HFFc6 (cell line): Measurements from ENCODE around the gene TBC1D2B. TPM values are rescaled to one million over a fixed set of nuclear protein-coding genes. Genes with fewer than 3 reads are reported as not detected.
"Not testable (repeated sequence)": the region's sequence is repeated elsewhere in the genome, so short reads cannot be mapped to it uniquely, and the experiment has no call there.

Experiments
- DNase-seq: peaks from one replicate; pipeline ENCODE4 v3.0.0-alpha.2; 2018
- H3K27ac Mint-ChIP-seq: 2 replicates; pipeline ENCODE4 v1.8.0; 2020; ENCODE audit warnings: mild to moderate bottlenecking, mixed read lengths
- H3K27me3 Mint-ChIP-seq: 2 replicates; pipeline ENCODE4 v1.8.0; 2021; ENCODE audit warnings: mild to moderate bottlenecking, moderate library complexity, mixed read lengths; ENCODE audit not compliant: insufficient read depth
- H3K36me3 Mint-ChIP-seq: 2 replicates; pipeline ENCODE4 v1.8.0; 2021; ENCODE audit warnings: low read depth, mixed read lengths
- H3K4me1 Mint-ChIP-seq: 2 replicates; pipeline ENCODE4 v1.8.0; 2020; ENCODE audit warnings: low read depth, mixed read lengths
- H3K4me3 Mint-ChIP-seq: 2 replicates; pipeline ENCODE4 v1.8.0; 2020; ENCODE audit warnings: mild to moderate bottlenecking, moderate library complexity, mixed read lengths
- H3K9me3 Mint-ChIP-seq: 2 replicates; pipeline ENCODE4 v1.8.0; 2020; ENCODE audit warnings: mild to moderate bottlenecking, mixed read lengths
- CTCF ChIP-seq: fragments of 200-600 bp; sonication (generic); IDR thresholded peaks from 2 replicates; pipeline ENCODE4 v1.5.0; 2021; ENCODE audit warnings: antibody characterized with exemption, mild to moderate bottlenecking
- total RNA-seq, 6 experiments: library from RNA; stranded (reverse); fragmentation: NEBNext Ultra II Directional; extraction: Animal tissue kit (Norgen Biotek cat#: 25700); gene quantifications; 2 replicates in 1 of 6; 3 replicates in 5 of 6; pipeline ENCODE4 v1.2.3, GENCODE V29; 2021

The TBC1D2B gene
- total RNA-seq, 6 experiments from 2014 or later, result 34.1 to 42.5 (median 38.0) TPM

GRCh38 chr15:77988347-77989295 is 88.9 kb downstream of the TBC1D2B start:
- H3K27me3 Mint-ChIP-seq, result peaks cover 13% of the 10 kb centered on the region
- H3K4me1 Mint-ChIP-seq, result peaks cover 33% of the 10 kb centered on the region
- H3K27ac Mint-ChIP-seq, result no peak overlapping the region
- H3K4me3 Mint-ChIP-seq, result no peak overlapping the region; the same call in 1 of the 2 replicates
- H3K9me3 Mint-ChIP-seq, result no peaks in the 10 kb centered on the region
- no peak for DNase-seq
- no peaks in the 10 kb centered on the region for H3K36me3 Mint-ChIP-seq
- TF ChIP-seq CTCF, result no peak

- not testable (repeated sequence) for H3K9me3 Mint-ChIP-seq, DNase-seq, H3K4me3 Mint-ChIP-seq, H3K27ac Mint-ChIP-seq, H3K36me3 Mint-ChIP-seq
- Mint-ChIP-seq H3K4me1 (peaks cover 25% of the 10 kb centered on the region), H3K27me3 (peaks cover 21% of the 10 kb centered on the region)
Observed at GRCh38 chr15:77987765-77988136, 89.8 kb downstream of the TBC1D2B start.

GRCh38 chr15:77986891-77987764 is 90.4 kb downstream of the TBC1D2B start:
- no peak for DNase-seq
- H3K27me3 Mint-ChIP-seq, result peaks cover 25% of the 10 kb centered on the region
- no peaks in the 10 kb centered on the region for H3K36me3 Mint-ChIP-seq
- TF ChIP-seq CTCF, result no peak
- H3K4me3 Mint-ChIP-seq, result no peak overlapping the region
- peaks cover 21% of the 10 kb centered on the region for H3K4me1 Mint-ChIP-seq
- no peaks in the 10 kb centered on the region for H3K9me3 Mint-ChIP-seq
- no peak overlapping the region for H3K27ac Mint-ChIP-seq

GRCh38 chr15:77985931-77986480 is 91.5 kb downstream of the TBC1D2B start:
- peaks cover 10% of the 10 kb centered on the region for H3K4me1 Mint-ChIP-seq
- no peak for DNase-seq
- no peaks in the 10 kb centered on the region for H3K36me3 Mint-ChIP-seq
- no peak overlapping the region for H3K4me3 Mint-ChIP-seq
- H3K9me3 Mint-ChIP-seq, result no peaks in the 10 kb centered on the region
- H3K27ac Mint-ChIP-seq, result no peak overlapping the region
- no peak for TF ChIP-seq CTCF
- peaks cover 23% of the 10 kb centered on the region for H3K27me3 Mint-ChIP-seq

GRCh38 chr15:77985031-77985930 is 92.2 kb downstream of the TBC1D2B start:
- Mint-ChIP-seq H3K9me3 (no peaks in the 10 kb centered on the region), H3K4me3 (no peak overlapping the region), H3K27me3 (peaks cover 24% of the 10 kb centered on the region), H3K27ac (no peak overlapping the region), H3K36me3 (no peaks in the 10 kb centered on the region), H3K4me1 (peaks cover 3% of the 10 kb centered on the region)
- no peak for TF ChIP-seq CTCF
- DNase-seq, result no peak
